Common myeloid progenitor, CD34-positive (primary cell): ENCODE results near the gene RPL28.

Source experiments
- CTCF ChIA-PET: fragments of 350-600 bp; sonication (Branson Sonifier 250); formaldehyde crosslinking; loops from one replicate; lab custom pipeline; 2021; ENCODE audit warnings: antibody characterized with exemption; lab: Charles Lee
- POLR2A ChIA-PET: fragments of 350-600 bp; sonication (Branson Sonifier 250); formaldehyde crosslinking; loops from one replicate; lab custom pipeline; 2021; ENCODE audit warnings: antibody characterized with exemption; lab: Charles Lee
- DNase-seq, 3 donors: peaks; one replicate each; pipeline versions ENCODE4 v3.0.0 to v3.0.0-alpha.2; 2013
- H3K27ac ChIP-seq, 2 experiments: 1 replicate in 1 of 2; 2 replicates in 1 of 2; pipeline ENCODE4 v1.7.0; 2013; ENCODE audit warnings: inconsistent platforms in 2 of 2, low read length in 2 of 2, mild to moderate bottlenecking in 2 of 2, low read depth in 1 of 2, moderate library complexity in 1 of 2; ENCODE audit not compliant: severe bottlenecking in 2 of 2, insufficient read depth in 1 of 2, poor library complexity in 1 of 2
- H3K27me3 ChIP-seq, 5 experiments: replicated peaks in 2 of 5; 1 replicate in 3 of 5; 2 replicates in 2 of 5; pipeline versions ENCODE4 v1.6.1 to v1.7.0; 2013; ENCODE audit warnings: low read length in 4 of 5, mild to moderate bottlenecking in 2 of 5, moderate library complexity in 2 of 5, inconsistent platforms in 1 of 5; ENCODE audit not compliant: insufficient read depth in 5 of 5, control insufficient read depth in 4 of 5
- H3K36me3 ChIP-seq, 4 experiments: 1 replicate in 2 of 4; 2 replicates in 2 of 4; pipeline versions ENCODE4 v1.6.1 to v1.7.0; 2013; ENCODE audit warnings: low read length in 3 of 4, control low read depth in 1 of 4, mild to moderate bottlenecking in 1 of 4; ENCODE audit not compliant: control insufficient read depth in 4 of 4, insufficient read depth in 4 of 4
- H3K4me1 ChIP-seq, 4 experiments: 1 replicate in 3 of 4; 2 replicates in 1 of 4; pipeline versions ENCODE4 v1.6.1 to v1.7.1; 2013; ENCODE audit warnings: low read length in 3 of 4, mild to moderate bottlenecking in 3 of 4, control low read depth in 1 of 4, inconsistent platforms in 1 of 4, moderate library complexity in 1 of 4; ENCODE audit not compliant: control insufficient read depth in 4 of 4, insufficient read depth in 4 of 4; ENCODE audit errors: control extremely low read depth in 1 of 4
- H3K4me3 ChIP-seq, 7 experiments: 1 replicate in 4 of 7; 2 replicates in 3 of 7; pipeline versions ENCODE4 v1.5.1 to v1.7.0; 2013; ENCODE audit warnings: mild to moderate bottlenecking in 7 of 7, low read length in 6 of 7, moderate library complexity in 6 of 7, inconsistent platforms in 2 of 7, low read depth in 2 of 7, control low read depth in 1 of 7; ENCODE audit not compliant: insufficient read depth in 4 of 7, control insufficient read depth in 1 of 7; ENCODE audit errors: extremely low read depth in 1 of 7
- H3K9me3 ChIP-seq, 5 experiments: 1 replicate in 4 of 5; 2 replicates in 1 of 5; pipeline versions ENCODE4 v1.6.1 to v1.7.1; 2013; ENCODE audit warnings: low read length in 4 of 5, mild to moderate bottlenecking in 2 of 5, inconsistent platforms in 1 of 5, low read depth in 1 of 5, moderate library complexity in 1 of 5; ENCODE audit not compliant: control insufficient read depth in 4 of 5, insufficient read depth in 2 of 5; ENCODE audit errors: control extremely low read depth in 1 of 5
- WGBS: methylation state at CpG from one replicate; pipeline ENCODE4 v1.1.5; 2013; ENCODE audit not compliant: insufficient coverage; 5-methylcytosine and 5-hydroxymethylcytosine counted together

The RPL28 gene

GRCh38 chr19:55449469-55449868, 63.7 kb downstream of the RPL28 start:
- CTCF ChIA-PET = interaction anchor here (0.6 to 1.4 kb wide), 3 partner anchors 12 to 40 kb away, joined by 3 to 4 read pairs (median 3); partner anchors contain the start of gene ISOC2
- Histone ChIP-seq H3K4me1 (peaks cover 0 to 18% (median 10%) of the 10 kb centered on the region in 4 experiments), H3K36me3 (peaks cover 0 to 7% (median 2%) of the 10 kb centered on the region in 4 experiments), H3K9me3 (no peaks in the 10 kb centered on the region), H3K4me3 (no peak overlapping the region), H3K27ac (no peak overlapping the region), H3K27me3 (peaks cover 0 to 79% (median 34%) of the 10 kb centered on the region in 5 experiments)
- POLR2A ChIA-PET = interaction anchor here (0.6 kb wide), 1 partner anchor 12 kb away, joined by 3 read pairs; the partner anchor contains the start of gene ISOC2
- DNase-seq = no peak
- 46% methylated on average over 10 of the region's 16 CpGs for WGBS

GRCh38 chr19:55451163-55451964, 65.6 kb downstream of the RPL28 start:
- Histone ChIP-seq H3K9me3 (no peaks in the 10 kb centered on the region), H3K4me3 (peak overlapping the region in 4 of 7 experiments; percentile 19 to 58 (median 42)), H3K4me1 (peaks cover 0 to 18% (median 10%) of the 10 kb centered on the region in 4 experiments), H3K27me3 (peaks cover 0 to 62% (median 26%) of the 10 kb centered on the region in 5 experiments), H3K36me3 (peaks cover 0 to 14% (median 5%) of the 10 kb centered on the region in 4 experiments), H3K27ac (no peak overlapping the region)
- ChIA-PET POLR2A (interaction anchor here (1.0 kb wide), 1 partner anchor 35 kb away, joined by 3 read pairs; no protein-coding TSS in a partner anchor), CTCF (no interaction called here)
- peak in 1 of 3 donors; percentile 41 for DNase-seq
- WGBS = 1% methylated on average over 51 of the region's 80 CpGs

GRCh38 chr19:55451965-55452748, 66.4 kb downstream of the RPL28 start:
- POLR2A ChIA-PET = interaction anchor here (0.6 to 1.0 kb wide), 2 partner anchors 34 to 1361 kb away, joined by 3 read pairs; no protein-coding TSS in a partner anchor
- Histone ChIP-seq H3K4me3 (peak overlapping the region in 4 of 7 experiments; percentile 1 to 58 (median 22)), H3K27me3 (peaks cover 0 to 54% (median 23%) of the 10 kb centered on the region in 5 experiments), H3K36me3 (peaks cover 0 to 17% (median 8%) of the 10 kb centered on the region in 4 experiments), H3K4me1 (peaks cover 0 to 18% (median 10%) of the 10 kb centered on the region in 4 experiments), H3K9me3 (no peaks in the 10 kb centered on the region), H3K27ac (no peak overlapping the region)
- 3% methylated on average over 29 of the region's 57 CpGs for WGBS
- peak in 2 of 3 donors; percentile 51 to 53 for DNase-seq
- CTCF ChIA-PET = interaction anchor here (0.5 kb wide), 1 partner anchor 8 kb away, joined by 3 read pairs; no protein-coding TSS in a partner anchor
